Medulla oblongata (tissue), 1 donor: ENCODE measurements around the gene GK.
"Not testable (repeated sequence)": the region's sequence is repeated elsewhere in the genome, so short reads cannot be mapped to it uniquely, and the experiment has no call there.

Experiments used
- DNase-seq: peaks from one replicate; pipeline ENCODE4 v3.0.0-alpha.2; 2015; ENCODE audit errors: extremely low spot score

GK gene

GRCh38 chrX:30706216-30706775, 53.1 kb downstream of the GK start:
- no peak for DNase-seq

DNA sequence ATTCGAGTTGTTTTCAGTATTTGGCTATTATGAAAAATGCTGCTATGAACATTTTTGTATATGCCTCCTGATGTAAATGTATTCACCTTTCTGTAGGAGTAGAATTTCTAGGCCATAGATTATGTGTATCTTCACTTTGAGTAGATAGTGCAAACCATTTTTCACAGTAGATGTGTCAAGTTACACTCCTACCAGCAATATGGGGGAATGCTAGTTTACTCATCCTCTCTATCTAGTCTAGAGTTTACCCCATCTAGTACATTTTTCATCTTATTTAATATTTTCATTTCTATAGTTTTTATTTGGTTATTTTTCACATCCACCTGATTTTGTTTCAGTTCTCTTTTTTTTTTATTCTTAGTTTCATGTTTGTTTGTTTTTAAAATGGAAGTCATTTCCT, 59.0 kb downstream of the GK start:
- no peak for DNase-seq

DNA sequence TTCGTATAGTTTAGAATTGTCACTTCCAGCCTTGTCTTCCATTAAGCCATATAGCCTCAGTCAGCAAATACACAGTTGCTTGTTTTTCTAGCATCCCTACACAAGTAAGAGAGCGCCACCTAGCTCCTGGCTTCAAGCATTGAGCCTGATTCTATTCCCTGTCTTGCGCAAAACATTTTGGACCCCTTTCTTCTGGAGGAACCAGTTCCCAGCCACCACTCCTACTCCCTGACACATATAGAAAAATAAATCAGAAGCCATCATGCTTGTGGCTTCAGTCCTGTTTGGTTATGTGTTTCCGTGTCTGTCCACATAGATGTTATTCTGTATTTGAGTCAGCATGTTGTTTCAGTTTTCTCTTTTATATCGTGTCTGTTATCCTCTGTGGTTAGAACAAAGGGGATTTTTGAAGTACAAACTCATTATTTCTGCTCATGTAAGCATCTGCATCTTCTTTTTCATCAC, 59.9 kb downstream of the GK start:
- DNase-seq = peak; percentile 41

- DNase-seq = no peak
Measured at GRCh38 chrX:30714138-30714537, 60.9 kb downstream of the GK start.

DNA sequence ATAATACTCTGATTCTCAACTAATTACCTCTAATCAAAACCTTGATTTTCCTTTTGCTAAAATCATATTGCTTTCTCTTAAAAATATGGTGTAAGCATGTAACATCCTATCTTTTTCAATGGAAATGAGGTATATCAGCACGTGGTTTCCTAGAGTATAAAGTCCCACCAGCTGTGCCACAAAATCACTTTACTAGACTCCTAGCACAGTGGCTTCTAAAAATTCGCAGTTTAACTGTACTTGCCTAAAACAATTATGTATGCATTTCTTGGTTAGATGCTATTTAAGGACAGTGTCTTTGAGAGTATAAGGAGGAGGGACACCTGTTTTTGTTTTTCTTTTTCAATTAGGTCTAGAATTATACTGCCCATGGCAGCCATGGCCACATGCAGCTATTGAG, 62.8 kb downstream of the GK start:
- DNase-seq = no peak

- DNase-seq = no peak
Measured at GRCh38 chrX:30733852-30734660, 80.8 kb downstream of the GK start.

GRCh38 chrX:30734782-30735181, 81.6 kb downstream of the GK start:
- DNase-seq = no peak

DNA sequence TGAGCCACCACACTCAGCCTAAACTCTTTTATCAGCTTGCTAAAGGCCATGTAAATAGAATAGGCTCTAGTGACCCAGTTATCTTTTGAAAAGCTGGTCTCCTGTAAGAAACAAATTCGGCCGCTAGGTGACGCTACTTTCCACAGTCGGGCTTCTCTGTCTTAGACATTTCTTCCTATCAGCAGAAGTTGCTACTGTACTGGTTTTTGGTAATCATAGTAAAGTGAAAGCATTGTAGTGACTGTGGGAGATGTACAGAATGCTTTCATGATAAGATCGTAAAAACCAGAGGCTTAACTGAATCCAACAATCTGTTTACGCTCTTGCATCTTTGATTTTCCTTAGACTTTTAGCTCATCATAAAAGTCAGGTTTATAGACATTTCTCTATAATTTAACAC, 82.6 kb downstream of the GK start:
- peak; percentile 30 for DNase-seq

DNA sequence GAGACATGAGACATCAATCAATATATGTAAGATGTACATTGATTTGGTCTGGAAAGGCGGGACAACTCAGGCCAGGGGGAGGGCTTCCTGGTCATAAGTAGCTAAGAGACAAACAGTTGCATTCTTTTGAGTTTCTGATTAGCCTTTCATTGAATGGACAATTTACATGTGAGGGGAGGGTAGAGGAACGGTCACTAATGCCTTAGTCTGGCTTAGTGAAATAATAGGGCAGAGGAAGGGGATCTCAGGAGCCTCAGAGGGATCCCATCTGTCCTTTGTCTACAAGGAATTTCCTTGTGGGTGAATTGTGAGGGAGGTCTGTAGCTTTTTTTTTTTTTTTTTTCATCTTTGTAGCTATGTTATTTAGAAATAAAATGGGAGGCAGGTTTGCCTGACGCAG, 88.3 kb downstream of the GK start:
- no peak for DNase-seq

DNA sequence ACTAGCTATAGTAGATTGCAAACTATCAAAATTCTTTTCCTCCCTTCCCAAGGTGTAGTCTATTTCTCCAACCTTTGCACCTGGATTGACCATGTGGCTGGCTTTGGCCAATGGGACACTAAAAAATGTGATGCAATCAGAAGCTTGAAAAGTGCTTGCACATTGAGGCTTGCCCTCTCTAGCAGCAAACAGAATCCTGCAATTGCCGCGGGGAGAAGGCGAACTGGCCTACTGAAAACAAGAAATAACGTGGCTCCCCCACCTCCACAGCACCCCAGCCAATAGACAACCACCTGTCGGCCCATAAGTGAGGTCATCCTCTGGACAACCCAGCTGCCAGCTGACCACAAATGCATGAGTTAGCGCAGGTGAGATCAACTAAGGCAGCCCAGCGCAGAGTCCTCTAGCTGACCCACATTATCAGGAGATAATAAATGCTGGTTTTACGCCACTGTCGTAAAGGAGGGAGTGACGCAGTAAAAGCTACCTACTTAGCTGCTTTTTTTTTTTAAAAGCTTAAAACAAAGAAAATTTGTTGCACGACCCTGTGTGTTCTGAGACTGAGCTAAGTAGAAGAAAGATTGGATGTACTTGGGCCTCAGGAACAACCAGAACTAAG, 95.2 kb downstream of the GK start:
- no peak for DNase-seq

GRCh38 chrX:30751497-30751896, 98.3 kb downstream of the GK start:
- DNase-seq = no peak

- no peak for DNase-seq
Measured at GRCh38 chrX:30762755-30763154, 109.5 kb downstream of the GK start.

DNA sequence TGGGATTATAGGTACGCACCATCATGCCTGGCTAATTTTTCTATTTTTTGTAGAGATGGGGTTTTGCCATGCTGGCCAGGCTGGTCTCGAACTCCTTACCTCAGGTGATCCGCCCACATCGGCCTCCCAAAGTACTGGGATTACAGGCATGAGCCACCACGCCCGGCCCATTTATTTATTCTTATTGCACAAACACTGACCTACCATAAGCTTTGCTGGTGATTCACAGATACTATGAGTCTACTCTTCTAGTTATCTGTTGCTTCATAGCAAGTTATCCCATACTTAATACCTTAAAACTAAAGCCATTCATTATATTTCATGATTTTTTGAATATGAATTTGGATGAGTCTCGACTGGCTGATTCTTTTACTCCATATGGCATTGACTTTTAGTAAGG, 120.5 kb downstream of the GK start:
- not testable (repeated sequence) for DNase-seq

GRCh38 chrX:30777575-30777974, 124.4 kb downstream of the GK start:
- DNase-seq = no peak

GRCh38 chrX:30779453-30780030, 126.3 kb downstream of the GK start:
- no peak for DNase-seq
